Right atrium auricular region (tissue), 2 donors: ENCODE measurements around the gene CST9L. TPM values are rescaled to one million over a fixed set of nuclear protein-coding genes. Genes with fewer than 3 reads are reported as not detected.

Experiments
- DNase-seq: peaks from one replicate; pipeline ENCODE4 v3.0.0-alpha.2; 2019; ENCODE audit warnings: low spot score
- H3K27ac ChIP-seq, 2 donors: fragments of 200-600 bp; sonication (generic); 1 replicate in 1 of 2; 2 replicates in 1 of 2; pipeline ENCODE4 v1.5.1; 2016 to 2019
- H3K27me3 ChIP-seq, 2 donors: fragments of 200-600 bp; sonication (generic); one replicate each; pipeline versions ENCODE4 v1.5.1 to v1.6.0; 2017 to 2019
- H3K36me3 ChIP-seq: fragments of 200-600 bp; sonication (generic); one replicate; pipeline ENCODE4 v1.5.1; 2016
- H3K4me1 ChIP-seq, 2 donors: fragments of 200-600 bp; sonication (generic); one replicate each; pipeline versions ENCODE4 v1.5.1 to v1.6.0; 2017 to 2019
- H3K4me3 ChIP-seq, 2 donors: fragments of 200-600 bp; sonication (generic); 1 replicate in 1 of 2; 2 replicates in 1 of 2; pipeline ENCODE4 v1.5.1; 2017 to 2019; ENCODE audit warnings: mild to moderate bottlenecking in 1 of 2, moderate library complexity in 1 of 2
- H3K9me3 ChIP-seq, 2 donors: fragments of 200-600 bp; sonication (generic); one replicate each; pipeline ENCODE4 v1.5.1; 2019
- CTCF ChIP-seq, 2 donors: fragments of 200-600 bp; sonication (generic); IDR thresholded peaks; one replicate each; pipeline ENCODE4 v1.5.1; 2019; ENCODE audit warnings: antibody characterized with exemption in 2 of 2
- total RNA-seq, 2 donors: library from RNA; depleted of rRNA; stranded (reverse); fragments of >200 nt; gene quantifications; one replicate each; pipeline ENCODE4 v1.1.0, GENCODE V29; 2016

CST9L gene
- total RNA-seq, 2 donors from 2014 or later = not detected

DNA sequence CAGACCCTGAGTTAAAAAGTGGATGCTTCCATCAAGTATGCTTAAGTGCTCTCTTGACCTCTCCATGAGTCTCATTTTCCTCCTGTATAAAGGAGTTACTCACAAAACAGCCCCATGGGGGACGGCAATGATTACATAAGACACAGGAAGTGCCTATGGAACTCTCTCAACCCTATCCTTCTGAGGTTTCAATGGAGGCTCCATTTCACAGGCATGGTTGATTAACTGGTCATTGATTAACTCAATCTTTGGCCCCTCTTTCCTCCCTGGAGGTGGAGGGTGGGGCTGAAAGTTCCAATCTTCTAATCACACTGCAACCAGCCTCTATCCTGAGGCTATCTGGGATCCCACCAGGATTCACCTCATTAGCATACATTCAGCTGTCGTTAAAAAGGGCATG lies 48.1 kb downstream of the CST9L start:
- Histone ChIP-seq H3K9me3 (no peaks in the 10 kb centered on the region), H3K27me3 (no peaks in the 10 kb centered on the region), H3K4me1 (no peaks in the 10 kb centered on the region), H3K27ac (no peak overlapping the region), H3K4me3 (no peak overlapping the region), H3K36me3 (no peaks in the 10 kb centered on the region)
- no peak for TF ChIP-seq CTCF (IDR thresholded peaks at IDR 0.05)
- no peak for DNase-seq

GRCh38 chr20:23519556-23519955 lies 48.7 kb downstream of the CST9L start:
- H3K4me3 ChIP-seq = no peak overlapping the region
- H3K27me3 ChIP-seq = no peaks in the 10 kb centered on the region
- no peaks in the 10 kb centered on the region for H3K9me3 ChIP-seq
- no peak for TF ChIP-seq CTCF (IDR thresholded peaks at IDR 0.05)
- no peak for DNase-seq
- H3K4me1 ChIP-seq = no peaks in the 10 kb centered on the region
- no peaks in the 10 kb centered on the region for H3K36me3 ChIP-seq
- H3K27ac ChIP-seq = no peak overlapping the region

GRCh38 chr20:23517719-23518118 lies 50.6 kb downstream of the CST9L start:
- H3K27ac ChIP-seq = no peak overlapping the region
- H3K4me1 ChIP-seq = no peaks in the 10 kb centered on the region
- H3K27me3 ChIP-seq = no peaks in the 10 kb centered on the region
- no peak overlapping the region for H3K4me3 ChIP-seq
- H3K36me3 ChIP-seq = no peaks in the 10 kb centered on the region
- DNase-seq = no peak
- no peak for TF ChIP-seq CTCF (IDR thresholded peaks at IDR 0.05)
- no peaks in the 10 kb centered on the region for H3K9me3 ChIP-seq

DNA sequence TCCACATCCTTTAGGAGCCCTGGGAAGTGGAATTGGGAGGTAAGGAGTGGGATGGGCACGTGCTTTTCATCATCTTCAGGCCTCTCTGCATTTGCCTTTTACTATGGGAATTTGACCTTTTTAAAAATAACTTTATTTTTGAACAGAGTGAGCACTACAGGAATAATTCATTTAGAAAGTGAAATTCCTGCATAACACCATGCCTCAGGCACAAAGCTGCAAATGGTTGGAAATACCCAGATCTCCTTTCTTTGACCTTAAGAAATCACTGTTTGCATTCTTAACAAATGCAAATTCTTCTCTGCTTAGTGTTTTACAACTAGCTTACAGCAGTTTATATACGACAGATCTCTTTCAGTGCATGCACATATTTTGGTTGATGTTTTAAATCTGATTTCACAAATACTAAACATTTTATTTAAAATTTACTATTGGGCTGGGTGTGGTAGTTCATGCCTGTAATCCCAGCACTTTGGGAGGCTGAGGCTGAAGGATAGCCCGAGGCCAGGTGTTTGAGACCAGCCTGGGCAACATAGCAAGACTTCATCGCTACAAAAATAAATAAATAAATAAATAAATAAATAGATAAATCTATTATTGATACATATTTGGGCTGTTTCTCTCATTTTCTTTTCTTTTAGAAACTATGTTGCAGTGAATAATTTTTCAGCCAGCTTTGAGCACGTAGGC lies 52.9 kb downstream of the CST9L start:
- Histone ChIP-seq H3K27me3 (no peaks in the 10 kb centered on the region), H3K36me3 (no peaks in the 10 kb centered on the region), H3K4me1 (no peaks in the 10 kb centered on the region), H3K27ac (no peak overlapping the region), H3K9me3 (no peaks in the 10 kb centered on the region), H3K4me3 (no peak overlapping the region)
- TF ChIP-seq CTCF (IDR thresholded peaks at IDR 0.05) = no peak
- DNase-seq = no peak

- H3K36me3 ChIP-seq = no peaks in the 10 kb centered on the region
- H3K4me3 ChIP-seq = no peak overlapping the region
- DNase-seq = no peak
- no peaks in the 10 kb centered on the region for H3K27me3 ChIP-seq
- no peaks in the 10 kb centered on the region for H3K9me3 ChIP-seq
- no peak for TF ChIP-seq CTCF (IDR thresholded peaks at IDR 0.05)
- no peaks in the 10 kb centered on the region for H3K4me1 ChIP-seq
- H3K27ac ChIP-seq = no peak overlapping the region
Observed at GRCh38 chr20:23514848-23515247, 53.4 kb downstream of the CST9L start.

Other genes starting within 250 kb of the CST9L start
- 10 to 100 TPM; 16.1 to 19.1 TPM for gene NXT1, start 217.7 kb downstream of the CST9L start, total RNA-seq
- 10 to 100 TPM; 14.9 TPM for gene GZF1, start 206.3 kb downstream of the CST9L start, total RNA-seq
- gene NAPB, start 147.0 kb downstream of the CST9L start, total RNA-seq = 1 to 10 TPM; 4.8 to 5.1 TPM
- not detected for gene CSTL1, start 128.8 kb downstream of the CST9L start, total RNA-seq
- gene CST11, start 115.6 kb downstream of the CST9L start, total RNA-seq = not detected
- gene CST8, start 77.4 kb downstream of the CST9L start, total RNA-seq = not detected
- not detected for gene CST9, start 37.4 kb upstream of the CST9L start, total RNA-seq
- gene CST3, start 69.5 kb upstream of the CST9L start, total RNA-seq = 100 to 1,000 TPM; 884 to 914 TPM
- not detected for gene CST4, start 120.6 kb upstream of the CST9L start, total RNA-seq
- gene CST1, start 182.5 kb upstream of the CST9L start, total RNA-seq = not detected